SU-DHL-6 (cell line): ENCODE measurements around the gene KCNIP3.

Experiments used
- EZH2phosphoT487 ChIP-seq: fragments of 200-600 bp; sonication (generic), shearing (Covaris generic); conservative IDR thresholded peaks from 2 replicates; pipeline ENCODE4 v1.6.1; 2018; ENCODE audit warnings: mild to moderate bottlenecking, antibody characterized with exemption, low read length, moderate library complexity, mixed read lengths
- TF ChIP-seq, protein P1 (sequence below): fragments of 200-600 bp; sonication (generic); IDR thresholded peaks from one replicate; pipeline ENCODE4 v1.5.1; 2017; ENCODE audit warnings: antibody characterized with exemption, mild to moderate bottlenecking, low read length, moderate library complexity; ENCODE audit not compliant: insufficient read depth, poor library complexity, severe bottlenecking

GRCh38 chr2:95393901-95394300 lies 96.8 kb downstream of the KCNIP3 start:
- TF ChIP-seq, protein P1, sequence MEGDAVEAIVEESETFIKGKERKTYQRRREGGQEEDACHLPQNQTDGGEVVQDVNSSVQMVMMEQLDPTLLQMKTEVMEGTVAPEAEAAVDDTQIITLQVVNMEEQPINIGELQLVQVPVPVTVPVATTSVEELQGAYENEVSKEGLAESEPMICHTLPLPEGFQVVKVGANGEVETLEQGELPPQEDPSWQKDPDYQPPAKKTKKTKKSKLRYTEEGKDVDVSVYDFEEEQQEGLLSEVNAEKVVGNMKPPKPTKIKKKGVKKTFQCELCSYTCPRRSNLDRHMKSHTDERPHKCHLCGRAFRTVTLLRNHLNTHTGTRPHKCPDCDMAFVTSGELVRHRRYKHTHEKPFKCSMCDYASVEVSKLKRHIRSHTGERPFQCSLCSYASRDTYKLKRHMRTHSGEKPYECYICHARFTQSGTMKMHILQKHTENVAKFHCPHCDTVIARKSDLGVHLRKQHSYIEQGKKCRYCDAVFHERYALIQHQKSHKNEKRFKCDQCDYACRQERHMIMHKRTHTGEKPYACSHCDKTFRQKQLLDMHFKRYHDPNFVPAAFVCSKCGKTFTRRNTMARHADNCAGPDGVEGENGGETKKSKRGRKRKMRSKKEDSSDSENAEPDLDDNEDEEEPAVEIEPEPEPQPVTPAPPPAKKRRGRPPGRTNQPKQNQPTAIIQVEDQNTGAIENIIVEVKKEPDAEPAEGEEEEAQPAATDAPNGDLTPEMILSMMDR, result no peak
- TF ChIP-seq EZH2phosphoT487, result no peak
